ENCODE data around the gene IFITM10.
A peak's percentile ranks its signal among the peaks of the same experiment; 100 is the strongest.
"Not testable (repeated sequence)": the region's sequence is repeated elsewhere in the genome, so short reads cannot be mapped to it uniquely, and the experiment has no call there.

The IFITM10 gene

DNA sequence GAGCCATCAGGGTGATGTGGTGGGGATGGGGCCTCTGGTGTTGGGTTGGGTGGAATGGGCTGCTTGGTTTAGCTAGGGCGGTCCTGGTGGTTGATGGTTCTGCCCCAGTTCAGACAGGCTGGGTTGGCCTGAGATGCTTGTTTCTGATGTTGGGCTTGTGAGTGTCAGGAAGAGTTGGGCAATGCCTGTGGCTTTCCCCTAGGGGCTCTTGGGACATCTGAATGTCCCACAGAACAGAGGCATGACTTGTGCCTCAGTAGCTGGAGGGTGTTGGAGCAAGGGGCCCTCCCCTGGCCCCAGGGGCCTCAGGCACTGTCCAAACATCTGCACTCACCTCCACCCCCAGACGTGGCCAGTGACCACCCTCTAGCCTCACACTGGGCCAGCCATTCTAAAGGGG, 27.3 kb upstream of the IFITM10 start:
- no peak for DNase-seq

DNA sequence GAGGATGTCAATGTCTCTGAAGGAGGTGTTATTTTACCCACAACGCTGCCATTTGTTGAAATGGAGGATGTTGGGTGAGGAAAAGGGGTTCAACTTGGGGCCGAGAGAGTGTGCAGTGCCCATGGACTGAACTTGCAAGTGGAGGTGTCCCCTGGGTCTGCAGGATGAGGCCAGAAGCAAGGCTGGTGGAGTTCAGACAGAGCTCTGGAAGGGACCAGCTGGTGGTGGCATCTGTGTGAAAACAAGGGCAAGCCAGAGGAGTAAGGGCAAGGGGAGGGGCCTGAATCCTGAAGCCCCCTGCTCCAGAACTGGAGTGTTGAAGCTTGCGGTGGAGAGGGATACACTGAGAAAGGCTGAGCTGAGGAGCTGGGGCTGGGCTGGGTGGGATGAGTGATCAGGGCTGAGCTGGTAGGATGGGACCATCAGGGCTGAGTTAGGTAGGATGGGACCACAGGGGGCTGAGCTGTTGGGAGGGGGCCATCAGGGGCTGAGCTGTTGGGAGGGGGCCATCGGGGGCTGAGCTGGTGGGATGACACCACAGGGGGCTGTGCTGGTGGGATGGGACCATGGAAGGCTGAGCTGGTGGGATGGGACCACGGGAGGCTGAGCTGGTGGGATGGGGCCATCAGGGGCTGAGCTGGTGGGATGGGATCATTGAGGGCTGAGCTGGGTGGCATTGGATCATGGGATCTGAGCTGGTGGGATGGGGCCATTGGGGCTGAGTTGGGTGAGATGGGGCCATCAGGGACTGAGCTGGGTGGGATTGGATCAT, 26.7 kb upstream of the IFITM10 start:
- no peak for DNase-seq

DNA sequence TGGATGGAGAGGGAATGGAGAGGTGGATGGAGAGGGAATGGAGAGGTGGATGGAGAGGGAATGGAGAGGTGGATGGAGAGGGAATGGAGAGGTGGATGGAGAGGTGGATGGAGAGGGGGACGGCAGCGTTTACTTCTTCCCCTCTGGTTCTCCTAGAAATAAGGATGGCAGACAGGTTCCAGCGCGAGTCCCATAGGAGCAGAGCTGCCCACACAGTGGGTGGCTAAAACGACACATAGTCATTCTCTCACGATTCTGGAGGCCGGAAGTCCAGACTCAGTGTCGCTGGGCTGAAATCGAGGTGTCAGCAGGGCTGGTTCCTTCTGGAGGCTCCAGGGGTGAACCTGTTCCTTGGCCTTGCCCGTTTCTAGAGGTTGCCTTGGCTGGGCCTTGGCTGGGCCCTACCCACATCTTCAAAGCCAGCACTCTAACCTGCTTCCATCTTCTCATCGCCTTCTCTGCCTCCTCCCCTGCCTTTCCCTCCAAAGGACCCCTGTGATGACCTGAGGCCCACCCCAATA, 26.0 kb upstream of the IFITM10 start:
- no peak for DNase-seq

DNA sequence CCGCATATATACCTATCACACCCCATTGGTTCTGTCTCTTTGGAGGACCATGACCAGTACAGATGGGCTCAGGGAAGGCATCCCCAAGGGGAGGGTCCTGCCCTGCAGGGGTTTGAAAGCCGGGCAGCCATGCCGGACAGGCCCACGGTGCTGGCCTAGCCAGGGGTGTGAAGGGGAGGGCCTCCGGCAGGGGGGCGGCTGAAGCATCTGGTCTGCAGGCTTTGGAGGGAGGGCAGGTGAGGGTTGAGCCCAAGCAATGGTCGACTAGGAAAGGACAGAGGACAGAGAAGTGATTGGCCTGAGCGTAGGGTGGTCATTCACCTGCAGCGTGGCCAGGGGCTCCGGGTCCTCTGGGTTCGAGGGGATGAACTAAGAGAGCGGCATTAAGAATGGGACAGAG, 24.5 kb upstream of the IFITM10 start:
- no peak for DNase-seq

DNA sequence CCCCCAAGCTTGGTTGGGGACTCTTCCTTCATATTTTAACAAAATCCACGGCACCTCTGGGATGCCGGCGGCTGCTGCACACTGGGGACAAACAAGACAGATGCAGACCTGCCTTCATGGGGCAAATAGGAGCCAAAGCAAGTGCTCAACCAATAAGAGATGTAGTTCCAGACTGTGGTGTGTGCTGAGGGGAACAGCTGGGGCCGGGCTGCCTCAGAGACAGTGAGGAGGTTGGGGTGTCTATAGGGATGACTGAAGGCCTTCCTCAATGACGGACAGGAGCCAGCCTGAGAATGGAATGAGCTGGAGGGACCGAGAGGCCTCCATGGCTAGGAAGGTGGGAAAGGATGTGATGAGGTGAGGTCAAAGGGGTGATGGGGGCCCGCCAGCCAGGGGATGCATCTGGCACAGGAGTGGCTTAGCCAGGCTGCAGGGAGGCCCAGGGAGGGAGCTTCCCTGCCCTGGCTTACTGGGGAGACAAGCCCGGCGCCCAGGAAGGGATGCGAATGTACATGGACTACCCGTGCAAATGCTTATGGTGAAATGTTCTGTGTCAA, 23.7 kb upstream of the IFITM10 start:
- DNase-seq, result no peak

DNA sequence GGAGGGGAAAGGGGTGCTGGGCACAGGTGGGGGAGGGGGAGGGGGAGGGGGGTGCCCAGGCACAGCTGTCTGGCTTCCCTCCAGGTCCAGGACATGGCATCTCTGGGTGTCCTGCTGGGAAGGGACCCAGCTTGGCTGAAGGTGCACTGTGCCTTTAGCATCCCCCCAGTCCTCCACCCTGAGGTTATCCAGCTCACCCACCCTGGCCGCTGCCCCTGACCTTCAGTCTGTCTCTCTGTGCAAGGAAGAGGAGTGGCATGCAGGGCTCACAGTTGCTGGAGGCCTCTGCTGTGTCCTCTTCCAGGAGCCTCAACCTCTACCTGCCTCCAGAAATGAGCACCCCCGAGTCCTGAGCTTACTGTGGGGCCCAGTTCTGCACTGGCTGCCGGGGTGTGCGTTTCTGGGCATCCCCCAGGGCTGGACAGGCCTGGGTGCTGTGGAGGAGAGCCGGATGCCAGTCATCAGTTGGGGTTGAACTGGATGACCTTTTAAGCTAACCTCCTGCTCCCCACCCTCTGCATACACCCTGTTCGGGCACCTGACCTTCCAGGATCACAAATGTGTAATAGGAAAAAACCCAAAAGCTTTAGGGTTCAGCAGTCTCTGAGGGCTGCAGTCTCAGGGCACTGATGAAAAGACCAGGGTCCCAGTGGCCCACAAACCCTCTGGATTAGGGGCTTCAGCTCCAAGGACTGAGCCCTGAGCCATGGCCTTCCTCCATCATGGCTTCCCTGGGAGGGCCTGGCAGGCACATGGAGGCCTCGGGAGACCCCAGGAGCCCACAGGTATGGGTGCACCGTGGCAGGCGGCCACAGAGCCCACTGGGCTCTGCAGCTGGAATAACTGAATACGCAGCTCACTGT, 23.0 kb upstream of the IFITM10 start:
- no peak for DNase-seq

DNA sequence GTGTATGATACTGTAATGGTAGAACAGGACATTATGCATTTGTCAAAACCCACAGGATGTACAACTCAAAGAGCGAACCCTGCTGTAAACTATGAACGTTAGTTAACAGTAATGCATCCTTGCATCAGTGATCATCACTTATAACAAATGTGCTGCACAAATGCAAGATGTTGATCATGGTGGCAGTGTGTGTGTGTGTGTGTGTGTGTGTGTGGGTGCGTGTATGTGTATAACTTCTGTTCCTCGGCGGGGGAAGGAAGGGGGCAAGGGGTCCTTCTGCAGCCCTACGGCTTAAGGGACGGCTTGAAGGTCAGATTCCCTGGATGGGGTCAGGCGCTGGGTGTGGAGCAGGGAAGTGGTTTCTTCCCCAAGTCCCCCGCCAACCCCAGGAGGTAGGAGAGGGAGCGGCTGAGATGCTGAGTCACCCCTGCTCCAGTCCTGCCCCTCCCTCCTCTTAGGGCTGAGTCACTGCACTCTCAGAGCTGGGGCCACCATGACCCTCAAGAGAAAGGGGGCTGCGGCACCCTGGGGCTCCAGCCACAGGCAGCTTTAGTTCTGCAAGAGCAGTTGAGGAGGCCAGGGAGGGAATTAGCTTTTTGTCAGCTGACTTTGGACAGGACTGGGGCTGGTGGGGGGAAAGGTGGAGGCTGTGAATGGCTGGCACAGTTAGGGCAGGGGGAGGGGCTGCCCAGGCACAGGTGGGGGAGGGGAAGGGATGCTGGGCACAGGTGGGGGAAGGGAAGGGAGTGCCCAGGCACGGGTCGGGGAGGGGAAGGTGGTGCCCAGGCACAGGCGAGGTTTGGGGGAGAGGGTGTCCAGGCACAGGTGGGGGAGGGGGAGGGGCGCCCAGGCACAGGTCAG, 22.1 kb upstream of the IFITM10 start:
- peak; percentile 45 to 58 for DNase-seq

DNA sequence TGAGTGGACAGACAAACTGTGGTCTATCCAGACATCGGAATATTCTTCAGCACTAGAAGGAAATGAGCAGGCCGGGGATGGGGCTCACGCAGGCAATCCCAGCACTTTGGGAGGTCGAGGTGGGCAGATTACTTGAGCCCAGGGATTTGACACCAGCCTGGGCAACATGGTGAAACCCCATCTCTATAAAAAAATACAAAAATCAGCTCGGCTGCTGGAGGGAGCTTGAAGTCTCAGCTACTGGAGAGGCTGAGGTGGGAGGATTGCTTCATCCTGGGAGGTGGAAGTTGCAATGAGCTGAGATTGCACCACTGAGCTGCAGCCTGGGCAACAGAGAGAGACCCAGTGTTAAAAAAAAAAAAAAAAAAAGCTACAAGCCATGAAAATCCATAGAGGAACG, 21.3 kb upstream of the IFITM10 start:
- DNase-seq, result no peak

DNA sequence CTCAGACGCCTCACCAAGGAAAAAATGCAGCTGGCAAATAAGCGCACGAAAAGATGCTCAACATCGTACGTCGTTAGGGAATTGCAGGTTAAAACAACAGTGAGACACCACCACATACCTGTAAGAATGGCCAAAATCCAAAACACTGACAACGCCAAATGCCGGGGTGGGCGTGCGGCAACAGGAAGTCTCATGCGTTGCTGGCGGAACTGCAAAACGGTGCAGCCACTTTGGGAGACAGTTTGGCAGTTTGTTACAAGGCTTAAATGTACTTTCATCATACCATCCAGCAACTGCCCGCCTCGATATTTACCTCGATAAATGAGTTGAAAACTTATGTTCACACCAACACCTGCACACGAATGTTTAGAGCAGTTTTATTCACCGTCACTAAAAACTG, 20.9 kb upstream of the IFITM10 start:
- no peak for DNase-seq

DNA sequence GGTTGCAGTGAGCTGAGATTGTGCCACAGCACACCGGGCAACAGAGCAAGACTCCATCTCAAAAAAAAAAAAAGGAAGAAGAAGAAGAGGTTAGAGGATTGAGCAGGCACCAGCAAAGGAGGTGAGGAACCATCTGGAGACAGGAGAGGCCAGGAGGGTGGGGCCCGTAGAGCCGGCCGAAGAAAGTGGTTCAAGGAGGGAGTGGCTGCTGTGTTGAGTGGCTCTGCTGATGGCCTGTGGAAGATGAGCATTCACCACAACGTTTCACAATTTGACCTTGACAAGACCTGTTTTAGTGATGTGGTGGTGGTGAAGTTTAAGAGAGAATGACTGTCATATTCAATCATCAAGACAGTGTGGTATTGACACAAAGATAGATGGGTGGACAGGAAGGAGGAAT, 20.1 kb upstream of the IFITM10 start:
- DNase-seq, result no peak

DNA sequence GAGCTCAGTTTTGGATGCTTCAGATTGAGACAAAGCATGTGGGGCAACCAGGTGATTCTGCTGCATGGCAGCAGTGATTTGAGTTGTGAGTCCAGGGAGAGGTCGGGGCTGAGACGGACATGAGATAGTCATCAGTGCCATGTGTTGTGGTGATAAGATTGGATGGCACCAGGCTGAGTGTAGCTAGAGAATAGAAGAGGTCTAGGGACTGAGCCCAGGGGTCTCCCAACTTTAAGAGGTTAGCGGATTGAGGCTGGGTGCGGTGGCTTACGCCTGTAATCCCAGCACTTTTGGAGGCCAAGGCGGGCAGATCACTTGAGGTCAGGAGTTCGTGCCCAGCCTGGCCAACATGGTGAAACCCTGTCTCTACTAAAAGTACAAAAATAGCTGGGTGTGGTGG, 19.7 kb upstream of the IFITM10 start:
- no peak for DNase-seq

DNA sequence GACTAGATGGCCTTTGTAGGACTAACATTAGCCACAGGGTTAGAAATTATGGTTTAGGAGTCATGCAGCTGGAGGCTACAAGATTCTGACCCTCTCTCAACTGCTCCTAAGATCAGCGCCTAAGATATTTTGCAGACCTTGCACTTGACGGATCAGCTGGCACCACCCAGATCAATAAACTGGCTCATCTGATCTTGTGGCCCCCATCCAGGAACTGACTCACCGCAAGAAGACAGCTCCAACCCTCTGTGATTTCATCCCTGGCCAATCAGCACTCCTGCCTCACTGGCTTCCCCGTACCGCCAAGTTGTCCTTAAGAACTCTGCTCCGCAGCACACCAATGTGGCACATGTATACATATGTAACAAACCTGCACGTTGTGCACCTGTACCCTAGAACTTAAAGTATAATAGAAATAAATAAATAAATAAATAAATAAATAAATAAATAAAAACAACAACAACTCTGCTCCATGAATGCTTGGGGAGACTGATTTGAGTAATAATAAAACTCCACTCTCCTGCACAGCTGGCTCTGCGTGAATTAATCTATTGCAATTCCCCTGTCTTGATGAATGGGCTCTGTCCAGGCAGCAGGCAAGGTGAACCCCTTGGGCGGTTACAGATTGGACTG, 19.0 kb upstream of the IFITM10 start:
- DNase-seq, result not testable (repeated sequence)

DNA sequence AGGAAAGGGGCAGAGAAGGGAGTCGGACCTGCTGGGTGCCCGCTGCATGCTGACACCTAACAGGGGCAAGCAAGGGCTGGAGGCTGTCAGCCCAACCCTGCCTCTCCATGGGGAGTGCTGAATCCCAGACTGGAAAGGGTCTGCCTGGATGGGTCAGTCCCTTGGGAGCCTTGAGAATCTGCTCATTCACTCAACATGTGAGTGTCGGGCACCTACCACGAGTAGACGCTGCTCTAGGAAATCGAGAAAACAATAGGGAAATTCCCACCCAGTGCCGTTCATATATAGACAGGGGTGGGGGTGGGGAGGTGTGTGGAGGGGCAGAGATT, 17.7 kb upstream of the IFITM10 start:
- DNase-seq, result no peak

DNA sequence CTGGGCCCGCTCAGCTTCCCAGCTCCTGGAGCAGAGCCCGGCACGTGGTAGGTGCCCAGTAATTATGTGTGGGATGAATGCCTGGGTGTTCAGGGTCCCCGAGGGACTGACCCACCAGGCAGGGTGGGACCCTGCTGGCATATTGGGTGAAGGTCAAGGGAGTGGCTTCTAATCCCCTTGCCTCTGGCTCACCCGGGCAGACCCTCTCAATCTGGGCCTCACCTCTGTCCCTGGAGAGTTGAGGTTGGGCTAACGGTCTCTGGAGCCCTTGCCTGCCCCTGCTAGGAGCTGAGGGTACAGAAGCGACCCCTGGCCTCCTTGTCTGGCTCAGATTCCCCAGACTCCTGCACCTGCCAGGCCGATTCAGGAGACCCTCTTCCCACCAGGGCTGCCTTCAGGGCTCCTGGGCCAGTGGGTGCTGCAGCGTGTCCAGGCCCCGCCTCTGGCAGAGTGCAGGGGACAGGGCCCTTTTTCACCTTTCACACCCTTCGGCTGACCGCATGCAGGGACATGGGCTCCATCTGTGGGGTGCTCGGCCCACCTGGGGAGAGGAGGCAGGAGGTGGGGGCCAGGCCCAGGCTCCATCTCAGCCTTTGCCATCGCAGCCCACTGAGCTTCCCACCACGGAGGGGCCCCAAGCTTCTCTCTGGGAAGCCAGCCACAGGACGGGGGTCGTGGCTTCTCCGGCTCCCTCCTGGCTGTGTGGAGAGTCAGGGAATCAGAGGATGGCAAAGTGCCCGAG, 17.2 kb upstream of the IFITM10 start:
- no peak for DNase-seq

DNA sequence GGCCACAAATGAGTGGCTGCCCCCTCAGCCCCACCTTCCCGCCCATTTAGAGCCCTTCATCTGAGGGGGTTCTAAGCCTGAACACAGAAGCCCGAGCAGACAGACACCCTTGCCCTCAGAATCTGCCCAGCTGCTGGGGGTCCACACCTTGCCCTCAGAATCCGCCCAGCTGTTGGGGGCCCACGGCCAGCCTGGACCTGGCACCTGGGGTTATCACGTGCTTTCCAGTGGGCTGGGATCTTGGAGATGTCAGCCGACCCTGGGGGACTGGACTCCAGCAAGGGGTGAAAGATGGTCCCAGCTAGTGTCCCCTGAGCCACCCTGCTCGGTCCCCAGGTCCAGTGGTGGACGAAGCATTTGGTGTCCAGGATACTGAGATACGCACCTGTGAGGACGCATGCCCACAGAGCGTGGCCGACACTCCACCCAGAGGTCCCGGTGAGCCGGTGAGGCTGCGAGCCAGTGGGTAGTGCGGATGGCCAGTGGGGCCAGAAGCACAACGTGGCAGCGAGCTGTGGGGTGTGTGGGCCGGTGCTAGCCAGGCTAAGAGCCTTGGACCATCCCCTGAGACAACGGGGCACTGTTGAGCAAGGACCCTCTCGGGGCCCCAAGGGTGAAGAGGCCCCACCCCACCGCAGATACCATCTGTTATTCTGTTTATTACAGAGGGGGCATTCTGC, 16.5 kb upstream of the IFITM10 start:
- no peak for DNase-seq

DNA sequence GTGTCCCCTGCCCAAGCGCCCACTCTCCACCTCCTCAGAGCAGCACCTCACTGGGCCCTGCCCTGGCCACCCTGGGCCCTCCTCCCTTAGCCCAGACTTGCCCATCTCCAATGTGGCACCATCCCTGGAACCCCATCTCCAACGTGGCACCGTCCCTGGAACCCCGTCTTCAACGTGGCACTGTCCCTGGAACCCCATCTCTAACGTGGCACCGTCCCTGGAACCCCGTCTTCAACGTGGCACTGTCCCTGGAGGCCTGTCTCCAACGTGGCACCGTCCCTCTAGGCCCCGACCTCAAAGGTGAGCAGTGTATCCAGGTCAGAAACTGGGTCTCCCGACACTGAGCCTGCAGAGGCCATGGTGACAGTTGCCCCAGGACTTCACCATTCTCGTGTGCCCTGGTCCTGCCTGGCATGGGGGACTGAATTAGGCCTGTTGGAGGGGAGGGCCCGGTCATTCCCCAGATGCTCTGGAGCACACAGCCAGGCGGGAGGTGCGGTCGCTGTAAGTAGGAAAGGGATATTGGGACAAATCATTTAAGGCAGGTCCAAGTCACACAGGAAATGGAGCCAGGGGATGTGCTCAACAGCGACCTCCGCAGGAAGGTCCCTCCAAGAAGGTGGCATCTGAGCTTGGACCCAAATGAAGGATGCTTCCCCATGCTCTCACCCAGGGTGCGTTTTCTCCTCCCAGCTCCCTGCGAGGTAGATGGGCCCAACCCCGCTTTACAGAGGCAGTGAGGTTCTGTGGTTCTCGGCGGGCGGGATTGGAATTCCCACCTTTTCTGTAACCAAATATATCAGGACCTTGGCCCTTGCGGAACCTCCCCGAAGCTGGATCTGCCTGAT, 15.7 kb upstream of the IFITM10 start:
- DNase-seq, result no peak

DNA sequence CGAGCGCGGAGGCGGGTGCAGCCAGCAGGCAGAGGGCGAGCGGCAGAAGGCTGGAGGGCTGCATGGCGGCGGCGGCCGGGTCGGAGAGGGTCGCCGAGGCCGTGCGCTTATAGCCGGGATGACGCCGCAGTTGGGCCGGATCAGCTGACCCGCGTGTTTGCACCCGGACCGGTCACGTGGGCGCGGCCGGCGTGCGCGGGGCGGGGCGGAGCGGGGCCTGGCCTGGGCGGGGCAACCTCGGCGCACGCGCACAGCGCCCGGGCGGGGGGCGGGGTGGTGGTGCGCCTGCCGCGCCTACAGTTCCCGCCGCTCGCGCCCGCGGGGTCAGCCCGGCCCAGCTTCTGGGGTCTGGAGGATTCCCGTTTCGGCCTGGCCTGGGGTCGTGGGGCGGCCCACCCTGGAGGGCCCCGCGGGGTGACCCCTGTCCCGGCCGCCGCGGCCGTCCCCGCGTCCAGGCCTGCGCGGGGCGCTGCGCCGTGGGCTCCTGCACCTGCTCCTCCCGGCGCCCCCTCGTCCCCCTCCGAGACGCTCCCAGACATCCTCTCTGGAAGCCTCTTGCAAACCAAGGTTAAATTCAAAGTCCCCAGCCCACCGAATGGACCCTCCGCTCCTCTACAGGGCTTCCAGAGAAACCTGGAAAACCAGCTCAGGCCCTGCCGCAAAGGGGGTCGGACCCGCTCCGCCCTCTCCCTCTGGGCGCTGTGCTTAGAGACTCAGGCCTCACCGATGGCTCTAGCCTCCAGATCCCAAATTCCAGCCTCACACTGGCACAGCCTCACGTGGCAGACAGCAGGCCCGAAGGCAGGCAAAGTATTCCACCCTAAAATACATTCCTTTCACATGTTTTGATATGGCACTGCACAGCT, 13.6 kb upstream of the IFITM10 start, which contains the start of gene CTSD:
TSS of gene CTSD (minus strand) at position 132 of the 866 bp plus-strand sequence. CDS start at position 64, 68 bp downstream.
- DNase-seq, result peak; percentile 82 to 84

DNA sequence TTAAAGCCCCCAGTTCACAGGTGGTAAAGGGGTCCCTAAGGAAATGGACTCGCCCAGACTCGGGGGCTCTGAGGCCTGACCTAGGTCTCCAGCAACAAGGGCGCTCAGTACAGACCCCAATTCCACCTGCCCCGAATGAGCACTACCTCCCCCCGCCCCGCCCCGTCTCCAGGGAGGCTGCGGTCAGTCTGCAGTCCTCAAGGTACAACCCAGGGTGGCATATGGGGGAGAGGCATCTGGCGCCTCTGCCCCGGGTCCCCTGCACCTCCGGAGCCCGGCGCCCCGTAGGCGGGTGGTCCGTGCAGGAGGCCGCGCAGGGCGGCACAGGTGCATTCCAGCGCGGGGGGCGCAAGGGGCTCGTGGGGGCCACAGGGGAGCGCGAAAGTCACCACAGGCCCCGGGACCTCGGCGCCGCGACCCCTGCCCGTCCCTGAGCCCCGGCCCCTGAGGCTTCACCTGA, 13.0 kb upstream of the IFITM10 start:
- no peak for DNase-seq
